PFSK-1 (cell line): ENCODE data around the gene TTC4.

Source experiments
- FOXP2 ChIP-seq: optimal IDR thresholded peaks from 2 replicates; pipeline ENCODE3; 2011; ENCODE audit warnings: borderline replicate concordance, control low read depth, inconsistent platforms; ENCODE audit not compliant: insufficient read depth; ENCODE audit errors: extremely low read length, extremely low read depth
- POLR2AphosphoS5 ChIP-seq: IDR thresholded peaks from 2 replicates; pipeline ENCODE4 v1.6.1; 2012; ENCODE audit warnings: low read depth, mild to moderate bottlenecking, control low read depth, low read length, moderate library complexity
- REST ChIP-seq, 2 experiments: IDR thresholded peaks; 2 replicates each; pipeline versions ENCODE4 v1.6.1 to v1.8.0; 2011 to 2012; ENCODE audit warnings: low read depth in 2 of 2, low read length in 2 of 2, control low read depth in 1 of 2, inconsistent platforms in 1 of 2, mild to moderate bottlenecking in 1 of 2, moderate library complexity in 1 of 2; ENCODE audit not compliant: insufficient read depth in 1 of 2
- SIN3A ChIP-seq: IDR thresholded peaks from 2 replicates; pipeline ENCODE4 v1.6.1; 2012; ENCODE audit warnings: mild to moderate bottlenecking, low read length, moderate library complexity, borderline replicate concordance; ENCODE audit not compliant: insufficient read depth
- TAF1 ChIP-seq: IDR thresholded peaks from 2 replicates; pipeline ENCODE4 v1.6.1; 2012; ENCODE audit warnings: low read length, control low read depth, borderline replicate concordance; ENCODE audit not compliant: insufficient read depth

TTC4 gene

GRCh38 chr1:54711536-54711935, 4.1 kb upstream of the TTC4 start:
- TF ChIP-seq REST (IDR thresholded peaks at IDR 0.05; ENCODE audit: insufficient read depth in 1 of 2, low read depth in 2 of 2, low read length in 2 of 2) (no peak), TAF1 (no peak), SIN3A (no peak), FOXP2 (no peak), POLR2AphosphoS5 (no peak)

DNA sequence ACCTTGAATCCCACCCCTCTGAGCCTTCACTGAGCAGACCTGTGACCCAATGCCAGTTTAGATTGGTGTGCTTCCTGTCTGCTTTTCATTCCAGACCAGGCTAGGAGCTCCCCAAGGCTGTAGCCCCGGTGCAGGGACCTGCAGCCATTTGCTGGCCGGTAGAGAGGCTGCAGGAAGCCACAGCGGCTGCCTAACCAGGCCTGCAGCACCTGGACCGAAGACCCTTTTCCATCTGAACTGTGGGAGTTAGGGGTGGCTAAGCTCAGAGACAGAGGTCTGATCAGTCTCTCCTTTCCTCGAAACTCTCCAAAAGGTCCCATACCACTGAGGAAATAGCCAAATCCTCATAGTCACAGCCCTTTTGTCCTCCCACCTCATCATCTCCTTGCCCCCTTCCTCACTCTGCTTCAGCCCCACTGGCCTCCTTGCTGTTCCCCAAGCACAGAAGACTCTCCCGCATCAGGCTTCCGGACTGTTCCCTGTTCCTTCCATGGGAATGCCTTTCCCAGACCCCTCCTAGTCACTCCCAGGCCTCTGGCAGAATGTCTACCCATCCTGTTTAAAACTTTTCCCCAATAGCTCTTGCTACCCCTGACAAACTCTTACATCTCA, 674 bp upstream of the TTC4 start:
- TF ChIP-seq SIN3A: no peak
- no peak for TF ChIP-seq REST (IDR thresholded peaks at IDR 0.05; ENCODE audit: insufficient read depth in 1 of 2, low read depth in 2 of 2, low read length in 2 of 2)
- no peak for TF ChIP-seq POLR2AphosphoS5

DNA sequence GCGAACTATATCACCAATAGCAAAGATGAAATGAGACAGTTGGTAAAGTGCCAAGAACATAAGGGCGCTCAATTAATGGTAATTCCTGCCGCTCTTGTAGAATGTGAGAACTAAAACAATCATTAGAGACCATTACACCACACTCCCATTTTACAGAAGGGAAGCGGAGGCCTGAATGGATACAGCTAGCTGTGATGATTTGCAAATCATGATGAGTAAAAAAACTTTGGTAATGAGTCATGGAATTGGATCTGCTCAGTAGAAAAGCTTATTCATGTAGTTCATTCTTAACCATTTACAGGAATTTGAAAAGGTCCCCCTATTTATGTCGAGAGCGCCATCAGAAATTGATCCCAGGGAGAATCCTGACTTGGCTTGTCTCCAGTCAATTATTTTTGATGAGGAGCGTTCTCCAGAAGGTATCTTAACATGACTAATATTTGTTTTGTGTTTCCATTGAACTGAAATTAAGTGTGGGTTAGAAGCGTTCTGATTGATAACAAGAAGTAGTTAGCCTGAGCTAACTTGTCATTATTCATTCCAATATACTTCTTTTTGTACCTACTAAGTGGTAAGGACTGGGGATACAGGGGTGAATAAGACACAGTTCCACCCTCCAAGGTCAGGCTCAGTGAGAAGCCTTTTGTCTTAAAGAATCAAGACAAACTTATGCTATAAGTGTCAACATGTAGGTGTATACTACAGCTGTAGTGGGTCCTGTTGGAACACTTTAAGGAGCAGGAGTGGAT, 812 bp downstream of the TTC4 start:
- TF ChIP-seq REST (IDR thresholded peaks at IDR 0.05; ENCODE audit: insufficient read depth in 1 of 2, low read depth in 2 of 2, low read length in 2 of 2) (no peak), SIN3A (no peak), POLR2AphosphoS5 (no peak), FOXP2 (no peak), TAF1 (no peak)

DNA sequence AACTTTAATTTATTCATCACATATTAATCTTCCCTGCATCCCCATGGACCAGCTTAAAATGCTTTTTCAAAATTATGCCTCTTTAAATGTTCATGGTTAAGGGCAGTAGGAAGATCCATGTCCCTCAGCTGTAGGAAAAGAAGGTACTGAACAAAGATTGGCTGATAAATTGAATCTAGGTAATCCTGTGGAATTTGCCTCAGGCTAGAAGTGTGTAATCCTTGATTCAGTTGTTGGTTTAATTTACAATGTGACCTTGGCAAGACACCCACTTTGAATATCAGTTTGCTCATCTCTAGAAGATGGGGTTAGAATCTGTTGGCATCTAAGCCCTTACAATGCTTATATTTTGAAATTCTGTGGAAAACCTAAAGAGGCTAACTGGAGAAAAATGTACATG, 6.1 kb downstream of the TTC4 start:
- TF ChIP-seq SIN3A: no peak
- no peak for TF ChIP-seq FOXP2
- TF ChIP-seq POLR2AphosphoS5: no peak

DNA sequence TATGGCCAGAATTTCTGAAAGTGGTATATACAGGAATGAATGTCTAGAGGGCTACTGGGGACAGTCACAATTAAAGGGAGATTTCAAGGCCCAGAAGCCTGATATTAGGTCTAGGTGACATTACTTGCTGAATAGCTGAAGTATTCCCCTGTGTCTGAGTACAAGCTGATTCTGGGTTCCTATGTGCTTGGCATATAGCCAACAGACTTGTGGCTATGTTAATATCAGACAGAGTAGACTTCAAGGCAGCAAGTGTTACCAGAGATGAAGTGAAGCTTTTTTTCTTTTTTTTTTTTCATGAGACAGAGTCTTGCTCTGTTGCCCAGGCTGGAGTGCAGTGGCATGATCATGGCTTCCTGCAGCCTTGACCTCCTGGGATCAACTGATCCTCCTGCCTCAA, 8.3 kb downstream of the TTC4 start:
- TF ChIP-seq POLR2AphosphoS5 (no peak), FOXP2 (no peak), SIN3A (no peak), REST (IDR thresholded peaks at IDR 0.05; ENCODE audit: insufficient read depth in 1 of 2, low read depth in 2 of 2, low read length in 2 of 2) (no peak), TAF1 (no peak)
